OCI-LY7 (cell line): ENCODE results near the gene ESPNL.

ENCODE experiments used
- CTCF ChIP-seq: fragments of 200-600 bp; sonication (generic); conservative IDR thresholded peaks from 2 replicates; pipeline ENCODE4 v1.5.1; 2014; ENCODE audit warnings: mild to moderate bottlenecking, antibody characterized with exemption, low read length, moderate library complexity, mixed read lengths
- EZH2phosphoT487 ChIP-seq: fragments of 200-600 bp; sonication (generic); IDR thresholded peaks from 2 replicates; pipeline ENCODE4 v1.6.1; 2018; ENCODE audit warnings: low read depth, borderline replicate concordance, mild to moderate bottlenecking, mixed run types, antibody characterized with exemption, low read length, moderate library complexity, mixed read lengths

- TF ChIP-seq CTCF (no peak), EZH2phosphoT487 (no peak)
These were observed 16.2 kb upstream of the ESPNL start for GRCh38 chr2:238083919-238084318.
